GM23338 (cell line): ENCODE measurements around the gene NUP88. TPM values are rescaled to one million over a fixed set of nuclear protein-coding genes. Genes with fewer than 3 reads are reported as not detected.

Experiments used
- ATAC-seq: fragments of 200-7000 bp; cut with Tn5 transposase; 3 replicates; pipeline ENCODE4 v1.9.1; 2020
- DNase-seq: peaks from one replicate; pipeline ENCODE4 v3.0.0-alpha.2; 2015; ENCODE audit warnings: low spot score
- H2AFZ ChIP-seq: fragments of 200-600 bp; sonication (generic); 2 replicates; pipeline ENCODE4 v1.8.0; 2016; ENCODE audit warnings: antibody characterized with exemption, mild to moderate bottlenecking, moderate library complexity
- H3F3A ChIP-seq: fragments of 200-600 bp; sonication (generic); replicated peaks from 2 replicates; pipeline ENCODE4 v1.8.0; 2017; ENCODE audit warnings: antibody characterized with exemption, mixed run types, low read depth
- H3K27ac ChIP-seq: fragments of 200-600 bp; sonication (generic); 2 replicates; pipeline ENCODE4 v1.6.1; 2016; ENCODE audit warnings: low read depth
- H3K27me3 ChIP-seq: fragments of 200-600 bp; sonication (generic); 2 replicates; pipeline ENCODE4 v1.8.0; 2016; ENCODE audit warnings: mild to moderate bottlenecking, mixed run types, moderate library complexity; ENCODE audit not compliant: insufficient read depth
- H3K36me3 ChIP-seq: fragments of 200-600 bp; sonication (generic); 2 replicates; pipeline ENCODE4 v1.8.0; 2016; ENCODE audit warnings: mild to moderate bottlenecking; ENCODE audit not compliant: insufficient read depth
- H3K4me1 ChIP-seq: fragments of 200-600 bp; sonication (generic); 2 replicates; pipeline ENCODE4 v1.8.0; 2016; ENCODE audit warnings: mild to moderate bottlenecking, moderate library complexity; ENCODE audit not compliant: insufficient read depth
- H3K4me2 ChIP-seq: fragments of 200-600 bp; sonication (generic); 2 replicates; pipeline ENCODE4 v1.7.1; 2017; ENCODE audit warnings: mixed run types
- H3K4me3 ChIP-seq: fragments of 200-600 bp; sonication (generic); 2 replicates; pipeline ENCODE4 v1.6.1; 2016; ENCODE audit warnings: mixed run types
- H3K79me2 ChIP-seq: fragments of 200-600 bp; sonication (generic); replicated peaks from 2 replicates; pipeline ENCODE4 v1.8.0; 2017; ENCODE audit warnings: mild to moderate bottlenecking; ENCODE audit not compliant: insufficient read depth
- H3K9me2 ChIP-seq: fragments of 200-600 bp; sonication (generic); 2 replicates; pipeline ENCODE4 v1.8.0; 2017; ENCODE audit not compliant: insufficient read depth
- H4K20me1 ChIP-seq: fragments of 200-600 bp; sonication (generic); replicated peaks from 2 replicates; pipeline ENCODE4 v1.8.0; 2017; ENCODE audit warnings: mild to moderate bottlenecking; ENCODE audit not compliant: insufficient read depth
- H3K27ac Mint-ChIP-seq: 2 replicates; pipeline ENCODE4 v1.8.0; 2020; ENCODE audit warnings: inconsistent platforms, mild to moderate bottlenecking, moderate library complexity, mixed read lengths
- H3K27me3 Mint-ChIP-seq: 3 replicates; pipeline ENCODE4 v1.8.0; 2022; ENCODE audit warnings: low read depth, mild to moderate bottlenecking, moderate library complexity, mixed read lengths, inconsistent platforms; ENCODE audit not compliant: insufficient read depth, poor library complexity
- H3K36me3 Mint-ChIP-seq: 3 replicates; pipeline ENCODE4 v1.8.0; 2021; ENCODE audit warnings: low read depth, mild to moderate bottlenecking, inconsistent platforms, moderate library complexity, mixed read lengths
- H3K4me1 Mint-ChIP-seq: 3 replicates; pipeline ENCODE4 v1.8.0; 2020; ENCODE audit warnings: mild to moderate bottlenecking, inconsistent platforms, mixed read lengths
- H3K4me3 Mint-ChIP-seq: 3 replicates; pipeline ENCODE4 v1.8.0; 2021; ENCODE audit warnings: moderate library complexity, mild to moderate bottlenecking, inconsistent platforms, mixed read lengths
- H3K9me3 Mint-ChIP-seq: 3 replicates; pipeline ENCODE4 v1.8.0; 2020; ENCODE audit warnings: moderate library complexity, mild to moderate bottlenecking, inconsistent platforms, mixed read lengths
- CREB1 ChIP-seq: fragments of 250-450 bp; sonication (Bioruptor Pico); IDR thresholded peaks from 2 replicates; pipeline ENCODE4 v1.5.0; 2020; ENCODE audit warnings: low read depth, mild to moderate bottlenecking, moderate library complexity
- CTCF ChIP-seq, 2 experiments: fragments of 200-600 bp in 1 of 2; sonication (generic) in 1 of 2; conservative IDR thresholded peaks; 2 replicates each; pipeline versions ENCODE4 v1.5.1 to v1.6.1; 2016 to 2017; ENCODE audit warnings: antibody characterized with exemption in 2 of 2, low read depth in 2 of 2, mild to moderate bottlenecking in 2 of 2, moderate library complexity in 1 of 2
- ETS1 ChIP-seq: IDR thresholded peaks from 2 replicates; pipeline ENCODE4 v1.6.1; 2016; ENCODE audit warnings: antibody characterized with exemption
- EZH2 ChIP-seq: fragments of 200-600 bp; sonication (generic); IDR thresholded peaks from one replicate; pipeline ENCODE4 v1.8.0; 2017; ENCODE audit warnings: antibody characterized with exemption, mild to moderate bottlenecking, low read depth; ENCODE audit not compliant: unreplicated experiment
- EZH2phosphoT487 ChIP-seq: fragments of 200-600 bp; sonication (generic); IDR thresholded peaks from one replicate; pipeline ENCODE4 v1.8.1; 2018; ENCODE audit warnings: antibody characterized with exemption; ENCODE audit not compliant: unreplicated experiment
- JUNB ChIP-seq: IDR thresholded peaks from one replicate; pipeline ENCODE4 v1.6.1; 2016; ENCODE audit warnings: antibody characterized with exemption; ENCODE audit not compliant: unreplicated experiment
- NANOG ChIP-seq: IDR thresholded peaks from 2 replicates; pipeline ENCODE4 v1.6.1; 2016; ENCODE audit warnings: antibody characterized with exemption, borderline replicate concordance
- POLR2AphosphoS5 ChIP-seq: IDR thresholded peaks from 2 replicates; pipeline ENCODE4 v1.6.1; 2016; ENCODE audit warnings: antibody characterized with exemption, low read depth
- REST ChIP-seq: IDR thresholded peaks from one replicate; pipeline ENCODE4 v1.6.1; 2018; ENCODE audit warnings: antibody characterized with exemption; ENCODE audit not compliant: unreplicated experiment
- STAT1 ChIP-seq: IDR thresholded peaks from one replicate; pipeline ENCODE4 v1.6.1; 2016; ENCODE audit warnings: antibody characterized with exemption; ENCODE audit not compliant: unreplicated experiment
- ZNF114 ChIP-seq: fragments of 250-450 bp; sonication (Bioruptor Pico); IDR thresholded peaks from 2 replicates; pipeline ENCODE4 v1.5.0; 2020; ENCODE audit warnings: mild to moderate bottlenecking, moderate library complexity
- ZNF331 ChIP-seq: fragments of 250-450 bp; sonication (Bioruptor Pico); IDR thresholded peaks from 2 replicates; pipeline ENCODE4 v1.5.0; 2020; ENCODE audit warnings: low read depth, mild to moderate bottlenecking, moderate library complexity
- ZNF462 ChIP-seq: fragments of 250-450 bp; sonication (Bioruptor Pico); IDR thresholded peaks from 2 replicates; pipeline ENCODE4 v1.5.0; 2020; ENCODE audit warnings: mild to moderate bottlenecking, moderate library complexity
- polyA plus RNA-seq: library from polyadenylated mRNA; unstranded; fragments of >200 nt; fragmentation: Nextera tagmentation; extraction: Ambion mirVana; gene quantifications from 2 replicates; pipeline ENCODE4 v1.2.1, GENCODE V29; 2016
- total RNA-seq: library from RNA; depleted of rRNA; stranded (reverse); fragments of >200 nt; shearing (Covaris generic); gene quantifications from 2 replicates; pipeline ENCODE4 v1.2.3, GENCODE V29; 2014

Gene NUP88
- total and polyA plus RNA-seq, 2 experiments from 2014 or later: 110 to 172 TPM

GRCh38 chr17:5431949-5432556, 12.6 kb upstream of the NUP88 start:
- Histone ChIP-seq H3K36me3 (peaks cover 77% of the 10 kb centered on the region), H3K27ac (peak overlapping the region; percentile 78; the same call in 1 of the 2 replicates)
- H3K4me3 Mint-ChIP-seq: no peak overlapping the region

More at GRCh38 chr17:5431949-5432556, 12.6 kb upstream of the NUP88 start:
- H2AFZ ChIP-seq: no peak overlapping the region
- Mint-ChIP-seq H3K36me3 (peaks cover 95% of the 10 kb centered on the region), H3K27ac (peak overlapping the region; percentile 25), H3K9me3 (no peaks in the 10 kb centered on the region), H3K27me3 (peaks cover 9% of the 10 kb centered on the region), H3K4me1 (peaks cover 6% of the 10 kb centered on the region; the same call in 1 of the 3 replicates)
- H3F3A ChIP-seq: peaks cover 51% of the 10 kb centered on the region
- peaks cover 43% of the 10 kb centered on the region; the same call in 1 of the 2 replicates for H4K20me1 ChIP-seq
- H3K4me2 ChIP-seq: no peak overlapping the region
- no peaks in the 10 kb centered on the region for H3K9me2 ChIP-seq
- DNase-seq (no peak), ATAC-seq (no peak)
- TF ChIP-seq CTCF (conservative IDR thresholded peaks at IDR 0.05; ENCODE audit: low read depth in 2 of 2) (no peak), ETS1 (no peak), STAT1 (no peak), EZH2phosphoT487 (no peak), NANOG (no peak), POLR2AphosphoS5 (no peak; the same call in 1 of the 2 replicates), REST (no peak), JUNB (no peak), ZNF331 (CRISPR knock-in tag) (no peak), EZH2 (no peak), CREB1 (CRISPR knock-in tag) (no peak), ZNF114 (CRISPR knock-in tag) (no peak), ZNF462 (CRISPR knock-in tag) (no peak)
- H3K79me2 ChIP-seq: peaks cover 18% of the 10 kb centered on the region
- no peak overlapping the region for H3K4me3 ChIP-seq
- H3K27me3 ChIP-seq: no peaks in the 10 kb centered on the region
- H3K4me1 ChIP-seq: no peaks in the 10 kb centered on the region
